GM12891 (cell line): ENCODE measurements around the gene THADA.

ENCODE experiments used
- POLR2A ChIP-seq: IDR thresholded peaks from 2 replicates; pipeline ENCODE4 v1.6.1; 2011; ENCODE audit warnings: low read depth, low read length, control low read depth
- POLR2AphosphoS5 ChIP-seq: IDR thresholded peaks from 2 replicates; pipeline ENCODE4 v1.6.1; 2011; ENCODE audit warnings: low read depth, low read length, control low read depth
- TAF1 ChIP-seq: IDR thresholded peaks from 2 replicates; pipeline ENCODE4 v1.6.1; 2011; ENCODE audit warnings: low read depth, low read length, control low read depth

DNA sequence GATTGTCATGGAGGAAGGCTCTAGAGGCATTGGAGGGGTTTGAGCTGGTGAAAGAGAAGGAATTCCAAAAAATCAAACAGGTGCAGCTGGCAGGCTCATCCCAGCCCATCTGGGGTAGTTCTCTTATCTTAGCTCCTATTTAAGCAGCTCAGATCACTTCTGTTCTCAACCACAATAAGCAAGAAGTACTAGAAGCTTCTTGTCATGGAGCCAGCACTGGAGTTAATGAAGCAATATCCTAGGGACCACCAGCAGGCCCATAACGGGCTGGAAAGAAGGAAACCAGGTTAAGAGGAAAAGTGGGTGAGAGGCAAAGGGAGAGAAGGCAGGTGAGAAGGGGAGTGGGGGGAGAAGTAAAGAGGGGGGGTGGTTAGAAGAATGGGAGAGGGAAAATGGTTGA, 268.7 kb downstream of the THADA start:
- TF ChIP-seq POLR2A (no peak), POLR2AphosphoS5 (no peak), TAF1 (no peak)
